CD4-positive, alpha-beta T cell (primary cell): ENCODE measurements around the gene GAS2L1. TPM values are rescaled to one million over a fixed set of nuclear protein-coding genes. Genes with fewer than 3 reads are reported as not detected.
"Not testable (repeated sequence)": the region's sequence is repeated elsewhere in the genome, so short reads cannot be mapped to it uniquely, and the experiment has no call there.

Source experiments
- ATAC-seq: fragments of 200-7000 bp; cut with Tn5 transposase; one replicate; pipeline ENCODE4 v1.10.0; 2022; ENCODE audit warnings: mild to moderate bottlenecking; ENCODE audit not compliant: poor library complexity
- CTCF ChIA-PET: fragments of 350-600 bp; sonication (Branson Sonifier 250); formaldehyde crosslinking; loops from one replicate; lab custom pipeline; 2021; ENCODE audit warnings: antibody characterized with exemption, inconsistent platforms; lab: Charles Lee
- POLR2A ChIA-PET: fragments of 350-600 bp; sonication (Branson Sonifier 250); formaldehyde crosslinking; loops from one replicate; lab custom pipeline; 2021; ENCODE audit warnings: antibody characterized with exemption, inconsistent platforms; lab: Charles Lee
- DNase-seq, 14 experiments: peaks; one replicate each; pipeline ENCODE4 v3.0.0-alpha.2; 2013 to 2020; ENCODE audit warnings: mixed read lengths in 2 of 14
- H3K27ac ChIP-seq, 2 donors: one replicate each; pipeline versions ENCODE4 v1.5.1 to v1.7.0; 2013; ENCODE audit warnings: low read length in 2 of 2, low read depth in 1 of 2, mild to moderate bottlenecking in 1 of 2
- H3K27me3 ChIP-seq, 2 experiments: 1 replicate in 1 of 2; 2 replicates in 1 of 2; pipeline versions ENCODE4 v1.6.1 to v1.7.0; 2013; ENCODE audit warnings: low read length in 2 of 2, control low read depth in 1 of 2, mild to moderate bottlenecking in 1 of 2, moderate library complexity in 1 of 2; ENCODE audit not compliant: insufficient read depth in 2 of 2, control insufficient read depth in 1 of 2
- H3K36me3 ChIP-seq: one replicate; pipeline ENCODE4 v1.6.1; 2013; ENCODE audit warnings: low read length, control low read depth; ENCODE audit not compliant: insufficient read depth
- H3K4me1 ChIP-seq: one replicate; pipeline ENCODE4 v1.6.1; 2013; ENCODE audit warnings: low read length, control low read depth; ENCODE audit not compliant: insufficient read depth
- H3K4me3 ChIP-seq: one replicate; pipeline ENCODE4 v1.5.1; 2013; ENCODE audit warnings: mild to moderate bottlenecking, low read length, moderate library complexity
- H3K9me3 ChIP-seq, 2 experiments: 1 replicate in 1 of 2; 2 replicates in 1 of 2; pipeline versions ENCODE4 v1.6.1 to v1.7.0; 2013; ENCODE audit warnings: low read length in 2 of 2, mild to moderate bottlenecking in 2 of 2, control low read depth in 1 of 2, moderate library complexity in 1 of 2; ENCODE audit not compliant: control insufficient read depth in 1 of 2, insufficient read depth in 1 of 2
- H3K27ac Mint-ChIP-seq: one replicate; pipeline ENCODE4 v1.8.0; 2020; ENCODE audit warnings: mixed read lengths
- H3K27me3 Mint-ChIP-seq: one replicate; pipeline ENCODE4 v1.8.0; 2021; ENCODE audit warnings: mixed read lengths
- H3K36me3 Mint-ChIP-seq: one replicate; pipeline ENCODE4 v1.8.0; 2021; ENCODE audit warnings: low read depth, mixed read lengths
- H3K4me1 Mint-ChIP-seq: one replicate; pipeline ENCODE4 v1.8.0; 2021; ENCODE audit warnings: low read depth, mixed read lengths
- H3K4me3 Mint-ChIP-seq: one replicate; pipeline ENCODE4 v1.8.0; 2020; ENCODE audit warnings: mild to moderate bottlenecking, mixed read lengths
- H3K9me3 Mint-ChIP-seq: one replicate; pipeline ENCODE4 v1.8.0; 2020; ENCODE audit warnings: mixed read lengths
- CTCF ChIP-seq: fragments of 200-600 bp; IDR thresholded peaks from one replicate; pipeline ENCODE4 v1.8.0; 2022; ENCODE audit warnings: antibody characterized with exemption, mild to moderate bottlenecking
- intact Hi-C, 2 experiments: fragments of 100-400 bp; cut with DNase I in 1 of 2; cut with micrococcal nuclease in 1 of 2; formaldehyde crosslinking; loops; one replicate each; pipeline versions ENCODE4 v1.15.1 to v1.9.0; 2023 to 2025; cut with DNase I, micrococcal nuclease
- total RNA-seq, 174 experiments: library from RNA in 2 of 174; stranded (reverse) in 2 of 174; gene quantifications; one replicate each; pipeline ENCODE4 v1.2.3 and lab custom pipeline; 2021 to 2026

Gene GAS2L1
- total RNA-seq, 2 experiments from 2014 or later = 0.28 to 0.77 TPM

- H3K36me3 Mint-ChIP-seq = peaks cover 95% of the 10 kb centered on the region
- no peak overlapping the region for H3K4me3 ChIP-seq
Observed at GRCh38 chr22:29343313-29343805, 36.9 kb downstream of the GAS2L1 start.

GRCh38 chr22:29344137-29344536, 37.7 kb downstream of the GAS2L1 start:
- ATAC-seq (no peak), DNase-seq (no peak)
- H3K4me3 ChIP-seq = no peak overlapping the region
- ChIA-PET POLR2A (no interaction called here), CTCF (interaction anchor here (0.7 kb wide), 1 partner anchor 1883 kb away, joined by 3 read pairs; no protein-coding TSS in a partner anchor)
- no peak for TF ChIP-seq CTCF
- no peaks in the 10 kb centered on the region for H3K4me1 ChIP-seq
- Mint-ChIP-seq H3K9me3 (no peaks in the 10 kb centered on the region), H3K27ac (no peak overlapping the region), H3K4me3 (no peak overlapping the region), H3K36me3 (peaks cover 95% of the 10 kb centered on the region), H3K4me1 (no peaks in the 10 kb centered on the region), H3K27me3 (no peaks in the 10 kb centered on the region)
- intact Hi-C loops = no loop called here
- H3K27me3 ChIP-seq = no peaks in the 10 kb centered on the region
- H3K9me3 ChIP-seq = no peaks in the 10 kb centered on the region
- H3K36me3 ChIP-seq = peaks cover 84% of the 10 kb centered on the region
- H3K27ac ChIP-seq = no peak overlapping the region

More at GRCh38 chr22:29343313-29343805, 36.9 kb downstream of the GAS2L1 start:
- ChIA-PET CTCF (no interaction called here), POLR2A (no interaction called here)
- no peaks in the 10 kb centered on the region for H3K27me3 ChIP-seq
- no peaks in the 10 kb centered on the region for H3K4me1 ChIP-seq
- H3K4me3 Mint-ChIP-seq = no peak overlapping the region
- no peaks in the 10 kb centered on the region for H3K9me3 Mint-ChIP-seq
- H3K27ac Mint-ChIP-seq = no peak overlapping the region
- intact Hi-C loops = no loop called here
- TF ChIP-seq CTCF = no peak
- H3K27me3 Mint-ChIP-seq = no peaks in the 10 kb centered on the region
- no peak for DNase-seq
- H3K9me3 ChIP-seq = no peaks in the 10 kb centered on the region
- H3K27ac ChIP-seq = no peak overlapping the region
- no peaks in the 10 kb centered on the region for H3K4me1 Mint-ChIP-seq
- peaks cover 84% of the 10 kb centered on the region for H3K36me3 ChIP-seq
- no peak for ATAC-seq

- CTCF ChIA-PET = interaction anchor here (0.7 kb wide), 1 partner anchor 1883 kb away, joined by 3 read pairs; no protein-coding TSS in a partner anchor
- H3K9me3 ChIP-seq, H3K4me1 ChIP-seq, intact Hi-C loops, H3K27ac ChIP-seq, H3K27me3 ChIP-seq, POLR2A ChIA-PET, H3K4me3 ChIP-seq, H3K27ac Mint-ChIP-seq, H3K27me3 Mint-ChIP-seq, DNase-seq, ATAC-seq, H3K4me1 Mint-ChIP-seq, H3K9me3 Mint-ChIP-seq, H3K4me3 Mint-ChIP-seq: not testable (repeated sequence)
- H3K36me3 Mint-ChIP-seq = peaks cover 93% of the 10 kb centered on the region
- H3K36me3 ChIP-seq = peaks cover 86% of the 10 kb centered on the region
Observed at GRCh38 chr22:29344889-29345288, 38.4 kb downstream of the GAS2L1 start.

DNA sequence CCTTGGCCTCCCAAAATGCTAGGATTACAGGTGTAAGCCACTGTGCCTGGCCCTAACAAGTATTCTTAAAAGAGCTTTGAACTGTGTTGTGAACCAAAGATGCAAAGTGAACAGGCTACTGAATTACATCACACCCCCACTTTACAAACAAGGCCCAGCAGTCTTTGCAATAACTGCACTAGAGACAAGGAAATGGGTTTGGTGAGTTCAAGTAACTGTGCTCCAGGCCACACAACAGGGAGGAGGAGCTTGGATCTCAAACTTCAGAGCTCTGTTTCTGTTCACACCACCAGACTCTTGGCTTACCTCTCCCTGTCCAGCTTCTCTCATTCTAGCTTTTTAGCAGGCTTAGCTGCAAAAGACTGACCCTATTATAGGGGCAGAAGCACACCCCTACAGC, 39.5 kb downstream of the GAS2L1 start:
- peaks cover 95% of the 10 kb centered on the region for H3K36me3 Mint-ChIP-seq
- no peak for TF ChIP-seq CTCF
- no peaks in the 10 kb centered on the region for H3K4me1 Mint-ChIP-seq

More for the DNA sequence above, 39.5 kb downstream of the GAS2L1 start:
- no peak for DNase-seq
- Histone ChIP-seq H3K9me3 (no peaks in the 10 kb centered on the region), H3K36me3 (peaks cover 86% of the 10 kb centered on the region), H3K27me3 (no peaks in the 10 kb centered on the region), H3K27ac (no peak overlapping the region), H3K4me1 (no peaks in the 10 kb centered on the region), H3K4me3 (no peak overlapping the region)
- ChIA-PET CTCF (no interaction called here), POLR2A (interaction anchor here (0.5 kb wide), 1 partner anchor 712 kb away, joined by 4 read pairs; no protein-coding TSS in a partner anchor)
- Mint-ChIP-seq H3K27ac (no peak overlapping the region), H3K9me3 (no peaks in the 10 kb centered on the region), H3K27me3 (no peaks in the 10 kb centered on the region), H3K4me3 (no peak overlapping the region)
- intact Hi-C loops = no loop called here
- ATAC-seq = no peak
